Measurements from ENCODE around the gene RASA3. TPM values are rescaled to one million over a fixed set of nuclear protein-coding genes. Genes with fewer than 3 reads are reported as not detected.
"Not testable (repeated sequence)": the region's sequence is repeated elsewhere in the genome, so short reads cannot be mapped to it uniquely, and the experiment has no call there.

RASA3 gene
- total RNA-seq, 1 experiment from 2014 or later: 22.3 TPM

DNA sequence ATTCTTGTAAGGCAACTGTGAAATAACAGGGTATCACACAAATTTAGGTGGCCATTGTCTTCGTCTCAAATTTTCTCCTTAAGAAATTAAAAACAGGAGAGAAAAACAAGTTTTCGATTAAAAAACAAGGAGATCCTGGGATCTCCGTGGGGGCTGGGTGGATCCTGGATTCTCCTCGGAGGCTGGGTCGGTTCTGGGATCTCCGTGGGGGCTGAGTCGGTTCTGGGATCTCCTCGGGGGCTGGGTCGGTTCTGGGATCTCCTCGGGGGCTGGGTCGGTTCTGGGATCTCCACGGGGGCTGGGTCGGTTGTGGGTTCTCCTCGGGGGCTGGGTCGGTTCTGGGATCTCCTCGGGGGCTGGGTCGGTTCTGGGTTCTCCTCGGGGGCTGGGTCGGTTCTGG, 16.5 kb upstream of the RASA3 start:
- H3K27ac Mint-ChIP-seq; H3K4me3 Mint-ChIP-seq; POLR2A ChIA-PET; H3K36me3 Mint-ChIP-seq; H3K27me3 Mint-ChIP-seq (ENCODE audit: low read depth); H3K4me1 Mint-ChIP-seq; DNase-seq (ENCODE audit: low spot score); H3K9me3 Mint-ChIP-seq; ATAC-seq: not testable (repeated sequence)
- CTCF ChIA-PET: interaction anchor here (1.5 kb wide), 1 partner anchor 77 kb away, joined by 3 read pairs; no protein-coding TSS in a partner anchor

GRCh38 chr13:114148521-114148855, 16.1 kb upstream of the RASA3 start:
- Mint-ChIP-seq H3K4me1 (no peaks in the 10 kb centered on the region), H3K36me3 (no peaks in the 10 kb centered on the region), H3K9me3 (peaks cover 3% of the 10 kb centered on the region), H3K27me3 (ENCODE audit: low read depth) (no peaks in the 10 kb centered on the region; the same call in 1 of the 2 replicates), H3K4me3 (no peak overlapping the region), H3K27ac (no peak overlapping the region)
- ChIA-PET POLR2A (no interaction called here), CTCF (interaction anchor here (1.5 kb wide), 1 partner anchor 78 kb away, joined by 3 read pairs; no protein-coding TSS in a partner anchor)
- TF ChIP-seq SMAD3 (CRISPR knock-in tag; IDR thresholded peaks at IDR 0.05; ENCODE audit: borderline replicate concordance) (no peak), ATF6 (CRISPR knock-in tag; IDR thresholded peaks at IDR 0.05) (no peak), KAT7 (CRISPR knock-in tag; IDR thresholded peaks at IDR 0.05; ENCODE audit: borderline replicate concordance) (no peak), TEAD4 (CRISPR knock-in tag; IDR thresholded peaks at IDR 0.05) (no peak), SP1 (CRISPR knock-in tag; conservative IDR thresholded peaks at IDR 0.05) (no peak), ZBTB21 (CRISPR knock-in tag; IDR thresholded peaks at IDR 0.05; ENCODE audit: borderline replicate concordance) (no peak)
- TF ChIP-seq, protein P1, sequence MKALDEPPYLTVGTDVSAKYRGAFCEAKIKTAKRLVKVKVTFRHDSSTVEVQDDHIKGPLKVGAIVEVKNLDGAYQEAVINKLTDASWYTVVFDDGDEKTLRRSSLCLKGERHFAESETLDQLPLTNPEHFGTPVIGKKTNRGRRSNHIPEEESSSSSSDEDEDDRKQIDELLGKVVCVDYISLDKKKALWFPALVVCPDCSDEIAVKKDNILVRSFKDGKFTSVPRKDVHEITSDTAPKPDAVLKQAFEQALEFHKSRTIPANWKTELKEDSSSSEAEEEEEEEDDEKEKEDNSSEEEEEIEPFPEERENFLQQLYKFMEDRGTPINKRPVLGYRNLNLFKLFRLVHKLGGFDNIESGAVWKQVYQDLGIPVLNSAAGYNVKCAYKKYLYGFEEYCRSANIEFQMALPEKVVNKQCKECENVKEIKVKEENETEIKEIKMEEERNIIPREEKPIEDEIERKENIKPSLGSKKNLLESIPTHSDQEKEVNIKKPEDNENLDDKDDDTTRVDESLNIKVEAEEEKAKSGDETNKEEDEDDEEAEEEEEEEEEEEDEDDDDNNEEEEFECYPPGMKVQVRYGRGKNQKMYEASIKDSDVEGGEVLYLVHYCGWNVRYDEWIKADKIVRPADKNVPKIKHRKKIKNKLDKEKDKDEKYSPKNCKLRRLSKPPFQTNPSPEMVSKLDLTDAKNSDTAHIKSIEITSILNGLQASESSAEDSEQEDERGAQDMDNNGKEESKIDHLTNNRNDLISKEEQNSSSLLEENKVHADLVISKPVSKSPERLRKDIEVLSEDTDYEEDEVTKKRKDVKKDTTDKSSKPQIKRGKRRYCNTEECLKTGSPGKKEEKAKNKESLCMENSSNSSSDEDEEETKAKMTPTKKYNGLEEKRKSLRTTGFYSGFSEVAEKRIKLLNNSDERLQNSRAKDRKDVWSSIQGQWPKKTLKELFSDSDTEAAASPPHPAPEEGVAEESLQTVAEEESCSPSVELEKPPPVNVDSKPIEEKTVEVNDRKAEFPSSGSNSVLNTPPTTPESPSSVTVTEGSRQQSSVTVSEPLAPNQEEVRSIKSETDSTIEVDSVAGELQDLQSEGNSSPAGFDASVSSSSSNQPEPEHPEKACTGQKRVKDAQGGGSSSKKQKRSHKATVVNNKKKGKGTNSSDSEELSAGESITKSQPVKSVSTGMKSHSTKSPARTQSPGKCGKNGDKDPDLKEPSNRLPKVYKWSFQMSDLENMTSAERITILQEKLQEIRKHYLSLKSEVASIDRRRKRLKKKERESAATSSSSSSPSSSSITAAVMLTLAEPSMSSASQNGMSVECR (CRISPR knock-in tag; IDR thresholded peaks at IDR 0.05; ENCODE audit: borderline replicate concordance): no peak
- TF ChIP-seq, protein P2, sequence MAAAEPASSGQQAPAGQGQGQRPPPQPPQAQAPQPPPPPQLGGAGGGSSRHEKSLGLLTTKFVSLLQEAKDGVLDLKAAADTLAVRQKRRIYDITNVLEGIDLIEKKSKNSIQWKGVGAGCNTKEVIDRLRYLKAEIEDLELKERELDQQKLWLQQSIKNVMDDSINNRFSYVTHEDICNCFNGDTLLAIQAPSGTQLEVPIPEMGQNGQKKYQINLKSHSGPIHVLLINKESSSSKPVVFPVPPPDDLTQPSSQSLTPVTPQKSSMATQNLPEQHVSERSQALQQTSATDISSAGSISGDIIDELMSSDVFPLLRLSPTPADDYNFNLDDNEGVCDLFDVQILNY (CRISPR knock-in tag; IDR thresholded peaks at IDR 0.05): no peak
- TF ChIP-seq, protein P3, sequence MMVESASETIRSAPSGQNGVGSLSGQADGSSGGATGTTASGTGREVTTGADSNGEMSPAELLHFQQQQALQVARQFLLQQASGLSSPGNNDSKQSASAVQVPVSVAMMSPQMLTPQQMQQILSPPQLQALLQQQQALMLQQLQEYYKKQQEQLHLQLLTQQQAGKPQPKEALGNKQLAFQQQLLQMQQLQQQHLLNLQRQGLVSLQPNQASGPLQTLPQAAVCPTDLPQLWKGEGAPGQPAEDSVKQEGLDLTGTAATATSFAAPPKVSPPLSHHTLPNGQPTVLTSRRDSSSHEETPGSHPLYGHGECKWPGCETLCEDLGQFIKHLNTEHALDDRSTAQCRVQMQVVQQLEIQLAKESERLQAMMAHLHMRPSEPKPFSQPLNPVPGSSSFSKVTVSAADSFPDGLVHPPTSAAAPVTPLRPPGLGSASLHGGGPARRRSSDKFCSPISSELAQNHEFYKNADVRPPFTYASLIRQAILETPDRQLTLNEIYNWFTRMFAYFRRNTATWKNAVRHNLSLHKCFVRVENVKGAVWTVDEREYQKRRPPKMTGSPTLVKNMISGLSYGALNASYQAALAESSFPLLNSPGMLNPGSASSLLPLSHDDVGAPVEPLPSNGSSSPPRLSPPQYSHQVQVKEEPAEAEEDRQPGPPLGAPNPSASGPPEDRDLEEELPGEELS (CRISPR knock-in tag; IDR thresholded peaks at IDR 0.05): no peak
- DNase-seq (ENCODE audit: low spot score) (no peak), ATAC-seq (no peak)

- no peak overlapping the region; the same call in 1 of the 2 replicates for H3K27ac Mint-ChIP-seq
- no peaks in the 10 kb centered on the region for H3K4me1 Mint-ChIP-seq
- H3K27me3 Mint-ChIP-seq (ENCODE audit: low read depth): no peaks in the 10 kb centered on the region; the same call in 1 of the 2 replicates
- no peaks in the 10 kb centered on the region for H3K36me3 Mint-ChIP-seq
- DNase-seq (ENCODE audit: low spot score) (no peak), ATAC-seq (no peak)
- CTCF ChIA-PET: interaction anchor here (1.5 kb wide), 1 partner anchor 78 kb away, joined by 3 read pairs; no protein-coding TSS in a partner anchor
- POLR2A ChIA-PET: no interaction called here
- H3K9me3 Mint-ChIP-seq: no peaks in the 10 kb centered on the region
- H3K4me3 Mint-ChIP-seq: no peak overlapping the region
- TF ChIP-seq NR2C2 (CRISPR knock-in tag; IDR thresholded peaks at IDR 0.05) (no peak), MAX (CRISPR knock-in tag; IDR thresholded peaks at IDR 0.05) (no peak), ESRRA (CRISPR knock-in tag; IDR thresholded peaks at IDR 0.05; ENCODE audit: borderline replicate concordance) (no peak), ZNF281 (CRISPR knock-in tag; IDR thresholded peaks at IDR 0.05) (no peak), TEAD1 (CRISPR knock-in tag; IDR thresholded peaks at IDR 0.05) (no peak), ZNF219 (CRISPR knock-in tag; IDR thresholded peaks at IDR 0.05; ENCODE audit: borderline replicate concordance) (no peak)
- TF ChIP-seq, protein P4, sequence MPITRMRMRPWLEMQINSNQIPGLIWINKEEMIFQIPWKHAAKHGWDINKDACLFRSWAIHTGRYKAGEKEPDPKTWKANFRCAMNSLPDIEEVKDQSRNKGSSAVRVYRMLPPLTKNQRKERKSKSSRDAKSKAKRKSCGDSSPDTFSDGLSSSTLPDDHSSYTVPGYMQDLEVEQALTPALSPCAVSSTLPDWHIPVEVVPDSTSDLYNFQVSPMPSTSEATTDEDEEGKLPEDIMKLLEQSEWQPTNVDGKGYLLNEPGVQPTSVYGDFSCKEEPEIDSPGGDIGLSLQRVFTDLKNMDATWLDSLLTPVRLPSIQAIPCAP (CRISPR knock-in tag; IDR thresholded peaks at IDR 0.05): no peak
These were observed 15.5 kb upstream of the RASA3 start for GRCh38 chr13:114147803-114148520.
